ENCODE results near the gene SORCS3.

DNA sequence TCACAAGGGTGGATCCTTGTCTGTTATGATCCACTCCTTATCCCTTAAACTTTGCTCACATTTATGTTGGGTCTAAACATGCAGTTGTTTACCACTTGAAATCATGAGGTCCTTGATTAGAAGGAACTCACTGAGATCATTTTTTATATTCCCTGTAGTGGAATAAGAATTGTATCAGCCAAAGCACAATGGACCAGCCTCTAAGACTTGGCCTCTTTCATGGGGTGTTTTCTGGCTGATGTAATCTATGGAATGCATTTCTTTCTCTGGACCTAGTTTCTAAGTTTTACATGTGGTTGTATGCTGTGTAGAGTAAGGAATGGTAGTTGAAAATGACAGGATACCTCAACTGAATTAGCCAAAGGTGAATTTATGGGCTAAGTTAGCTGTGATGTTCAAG, 376.6 kb downstream of the SORCS3 start:
- TF ChIP-seq, protein P1, sequence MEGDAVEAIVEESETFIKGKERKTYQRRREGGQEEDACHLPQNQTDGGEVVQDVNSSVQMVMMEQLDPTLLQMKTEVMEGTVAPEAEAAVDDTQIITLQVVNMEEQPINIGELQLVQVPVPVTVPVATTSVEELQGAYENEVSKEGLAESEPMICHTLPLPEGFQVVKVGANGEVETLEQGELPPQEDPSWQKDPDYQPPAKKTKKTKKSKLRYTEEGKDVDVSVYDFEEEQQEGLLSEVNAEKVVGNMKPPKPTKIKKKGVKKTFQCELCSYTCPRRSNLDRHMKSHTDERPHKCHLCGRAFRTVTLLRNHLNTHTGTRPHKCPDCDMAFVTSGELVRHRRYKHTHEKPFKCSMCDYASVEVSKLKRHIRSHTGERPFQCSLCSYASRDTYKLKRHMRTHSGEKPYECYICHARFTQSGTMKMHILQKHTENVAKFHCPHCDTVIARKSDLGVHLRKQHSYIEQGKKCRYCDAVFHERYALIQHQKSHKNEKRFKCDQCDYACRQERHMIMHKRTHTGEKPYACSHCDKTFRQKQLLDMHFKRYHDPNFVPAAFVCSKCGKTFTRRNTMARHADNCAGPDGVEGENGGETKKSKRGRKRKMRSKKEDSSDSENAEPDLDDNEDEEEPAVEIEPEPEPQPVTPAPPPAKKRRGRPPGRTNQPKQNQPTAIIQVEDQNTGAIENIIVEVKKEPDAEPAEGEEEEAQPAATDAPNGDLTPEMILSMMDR (IDR thresholded peaks at IDR 0.05): no peak
- TF ChIP-seq POLR2A (IDR thresholded peaks at IDR 0.05): no peak
